ENCODE data around the gene TSNAX.

Gene TSNAX

GRCh38 chr1:231603598-231604275, 75.3 kb downstream of the TSNAX start:
- peak; percentile 27 for DNase-seq

- DNase-seq: no peak
These were observed 75.8 kb downstream of the TSNAX start for GRCh38 chr1:231604276-231604621.

GRCh38 chr1:231605149-231606100, 77.0 kb downstream of the TSNAX start:
- no peak for DNase-seq

- DNase-seq: no peak
These were observed 78.2 kb downstream of the TSNAX start for GRCh38 chr1:231606712-231607111.

- no peak for DNase-seq
These were observed 81.9 kb downstream of the TSNAX start for GRCh38 chr1:231610388-231610787.

- no peak for DNase-seq
These were observed 82.6 kb downstream of the TSNAX start for GRCh38 chr1:231611111-231611510.

- DNase-seq: no peak
These were observed 83.4 kb downstream of the TSNAX start for GRCh38 chr1:231611851-231612250.

GRCh38 chr1:231612393-231613089, 84.1 kb downstream of the TSNAX start:
- peak; percentile 49 for DNase-seq

GRCh38 chr1:231613419-231614349, 85.2 kb downstream of the TSNAX start:
- no peak for DNase-seq

Measured in activated naive CD4-positive, alpha-beta T cell treated with Interleukin-2 at 50 U/mL for 16 hours (primary cell).